Measurements from ENCODE around the gene NFILZ. TPM values are rescaled to one million over a fixed set of nuclear protein-coding genes. Genes with fewer than 3 reads are reported as not detected.

NFILZ gene
- total RNA-seq, 4 donors from 2014 or later: not detected

DNA sequence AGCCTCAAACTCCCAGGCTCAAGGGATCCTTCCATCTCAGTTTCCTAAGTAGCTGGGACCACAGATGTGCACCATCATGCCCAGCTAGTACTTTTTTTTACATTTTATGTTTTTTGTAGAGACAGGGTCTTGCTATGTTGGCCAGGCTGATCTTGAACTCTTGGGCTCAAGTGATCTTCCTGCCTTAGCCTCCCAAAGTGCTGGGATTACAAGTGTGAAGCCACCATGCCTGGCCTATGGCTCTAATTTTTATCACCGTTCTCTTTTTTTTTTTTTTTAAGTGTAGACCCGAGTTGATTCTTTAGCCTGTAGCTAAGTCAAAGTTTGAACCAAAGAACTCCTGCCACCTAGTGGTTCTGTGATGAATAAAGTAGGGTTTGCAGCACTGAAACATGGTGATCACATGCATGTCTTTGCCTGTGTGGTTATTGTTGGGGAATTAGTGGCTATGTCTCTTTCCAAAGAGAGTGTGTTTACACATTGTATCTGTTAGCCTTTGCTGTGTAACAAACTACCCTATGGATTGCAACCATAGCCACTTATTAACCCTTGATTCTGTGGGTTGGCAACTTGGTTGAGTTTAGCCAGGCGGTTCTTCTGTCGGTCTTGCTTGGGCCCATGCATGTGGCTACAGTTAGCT is 11.6 kb downstream of the NFILZ start:
- peaks cover 0 to 17% (median 0%) of the 10 kb centered on the region in 3 donors for H3K9me3 ChIP-seq
- H3K36me3 ChIP-seq: no peaks in the 10 kb centered on the region
- peaks cover 0 to 6% (median 0%) of the 10 kb centered on the region in 3 donors for H3K4me1 ChIP-seq
- H3K27ac ChIP-seq: no peak overlapping the region
- TF ChIP-seq, protein P1, sequence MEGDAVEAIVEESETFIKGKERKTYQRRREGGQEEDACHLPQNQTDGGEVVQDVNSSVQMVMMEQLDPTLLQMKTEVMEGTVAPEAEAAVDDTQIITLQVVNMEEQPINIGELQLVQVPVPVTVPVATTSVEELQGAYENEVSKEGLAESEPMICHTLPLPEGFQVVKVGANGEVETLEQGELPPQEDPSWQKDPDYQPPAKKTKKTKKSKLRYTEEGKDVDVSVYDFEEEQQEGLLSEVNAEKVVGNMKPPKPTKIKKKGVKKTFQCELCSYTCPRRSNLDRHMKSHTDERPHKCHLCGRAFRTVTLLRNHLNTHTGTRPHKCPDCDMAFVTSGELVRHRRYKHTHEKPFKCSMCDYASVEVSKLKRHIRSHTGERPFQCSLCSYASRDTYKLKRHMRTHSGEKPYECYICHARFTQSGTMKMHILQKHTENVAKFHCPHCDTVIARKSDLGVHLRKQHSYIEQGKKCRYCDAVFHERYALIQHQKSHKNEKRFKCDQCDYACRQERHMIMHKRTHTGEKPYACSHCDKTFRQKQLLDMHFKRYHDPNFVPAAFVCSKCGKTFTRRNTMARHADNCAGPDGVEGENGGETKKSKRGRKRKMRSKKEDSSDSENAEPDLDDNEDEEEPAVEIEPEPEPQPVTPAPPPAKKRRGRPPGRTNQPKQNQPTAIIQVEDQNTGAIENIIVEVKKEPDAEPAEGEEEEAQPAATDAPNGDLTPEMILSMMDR (IDR thresholded peaks at IDR 0.05): peak in 3 of 4 experiments; percentile 34 to 59 (median 45)
- TF ChIP-seq POLR2A (IDR thresholded peaks at IDR 0.05): no peak
- peaks cover 47% of the 10 kb centered on the region for H3K27me3 ChIP-seq
- H3K4me3 ChIP-seq: no peak overlapping the region
- WGBS, 2 donors (ENCODE audit: low coverage in 1 of 2): 0 to 50% methylated on average over 2 to 4 of the region's 4 CpGs
- ATAC-seq: no peak

- Histone ChIP-seq H3K4me3 (no peak overlapping the region), H3K9me3 (peaks cover 0 to 17% (median 0%) of the 10 kb centered on the region in 3 donors), H3K4me1 (peaks cover 0 to 6% (median 0%) of the 10 kb centered on the region in 3 donors), H3K36me3 (no peaks in the 10 kb centered on the region), H3K27ac (no peak overlapping the region), H3K27me3 (peaks cover 51% of the 10 kb centered on the region)
- TF ChIP-seq EP300 (IDR thresholded peaks at IDR 0.05): no peak
- TF ChIP-seq POLR2AphosphoS5 (IDR thresholded peaks at IDR 0.05): no peak
- TF ChIP-seq, protein P1 (IDR thresholded peaks at IDR 0.05): no peak
- no peak for TF ChIP-seq POLR2A (IDR thresholded peaks at IDR 0.05)
- no peak for ATAC-seq
- 54 to 76% methylated on average over 2 to 3 of the region's 5 CpGs for WGBS, 2 donors (ENCODE audit: low coverage in 1 of 2)
Measured at GRCh38 chr19:8642561-8642960, 12.1 kb downstream of the NFILZ start.

DNA sequence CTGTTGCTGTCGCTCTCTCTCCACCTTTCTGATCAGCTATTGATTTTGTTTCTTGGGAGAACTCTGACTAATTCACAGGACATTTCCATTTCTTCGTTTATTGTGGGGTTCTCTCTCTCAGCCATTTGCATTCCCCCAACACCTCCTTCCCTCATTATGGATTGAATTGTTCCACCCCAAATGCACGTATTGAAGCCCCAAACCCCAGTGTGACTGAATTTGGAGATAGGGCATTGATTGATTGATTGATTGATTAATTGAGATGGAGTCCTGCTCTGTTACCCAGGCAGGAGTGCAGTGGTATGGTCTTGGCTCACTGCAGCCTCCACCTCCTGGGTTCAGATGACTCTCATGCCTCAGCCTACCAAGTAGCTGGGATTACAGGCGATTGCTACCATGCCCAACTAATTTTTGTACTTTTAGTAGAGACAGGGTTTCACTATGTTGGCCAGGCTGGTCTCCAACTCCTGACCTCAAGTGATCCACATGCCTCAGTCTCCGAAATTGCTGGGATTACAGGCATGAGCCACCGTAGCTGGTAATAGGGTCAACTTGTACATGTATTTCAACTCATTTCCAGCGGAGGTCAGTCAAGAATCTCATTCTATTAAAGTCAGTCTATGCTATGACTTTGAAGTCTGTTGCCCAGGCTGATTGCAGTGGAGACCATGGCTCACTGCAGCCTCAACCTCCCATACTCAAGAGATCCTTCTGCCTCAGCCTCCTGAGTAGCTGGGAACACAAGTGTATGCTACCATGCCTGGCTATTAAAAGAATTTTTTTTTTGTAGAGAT is 13.6 kb downstream of the NFILZ start:
- H3K36me3 ChIP-seq: no peaks in the 10 kb centered on the region
- no peak overlapping the region for H3K4me3 ChIP-seq
- H3K27me3 ChIP-seq: peaks cover 64% of the 10 kb centered on the region
- TF ChIP-seq, protein P1 (IDR thresholded peaks at IDR 0.05): no peak
- TF ChIP-seq POLR2A (IDR thresholded peaks at IDR 0.05) (no peak), EP300 (IDR thresholded peaks at IDR 0.05) (no peak)
- ATAC-seq: no peak
- WGBS, 2 donors (ENCODE audit: low coverage in 1 of 2): 62 to 69% methylated on average over 3 to 7 of the region's 7 CpGs
- H3K4me1 ChIP-seq: no peaks in the 10 kb centered on the region
- peaks cover 0 to 17% (median 0%) of the 10 kb centered on the region in 3 donors for H3K9me3 ChIP-seq
- H3K27ac ChIP-seq: no peak overlapping the region

DNA sequence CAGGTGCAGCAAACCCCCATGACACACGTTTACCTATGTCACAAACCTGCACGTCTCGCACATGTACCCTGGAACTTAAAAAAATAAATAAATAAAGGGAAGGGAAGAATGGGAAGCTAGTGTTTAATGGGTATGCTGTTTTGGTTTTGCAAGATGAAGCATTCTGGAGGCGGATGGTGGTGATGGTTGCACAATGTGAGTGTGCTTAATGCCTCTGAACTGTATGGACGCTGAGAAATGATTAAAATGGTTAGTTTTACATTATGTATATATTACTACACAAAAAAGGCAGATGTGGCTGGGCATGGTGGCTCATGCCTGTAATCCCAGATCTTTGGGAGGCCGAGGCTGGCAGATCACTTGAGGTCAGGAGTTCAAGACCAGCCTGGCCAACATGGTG is 17.8 kb downstream of the NFILZ start:
- Histone ChIP-seq H3K36me3 (no peaks in the 10 kb centered on the region), H3K9me3 (no peaks in the 10 kb centered on the region), H3K27ac (no peak overlapping the region), H3K4me3 (no peak overlapping the region), H3K4me1 (no peaks in the 10 kb centered on the region), H3K27me3 (peaks cover 50% of the 10 kb centered on the region)
- ATAC-seq: no peak
- 60 to 62% methylated on average over 5 to 6 of the region's 6 CpGs for WGBS, 2 donors (ENCODE audit: low coverage in 1 of 2)
- TF ChIP-seq, protein P1 (IDR thresholded peaks at IDR 0.05): no peak
- TF ChIP-seq POLR2A (IDR thresholded peaks at IDR 0.05): no peak
- no peak for TF ChIP-seq EP300 (IDR thresholded peaks at IDR 0.05)
- no peak for TF ChIP-seq POLR2AphosphoS5 (IDR thresholded peaks at IDR 0.05)
